Measurements from ENCODE around the gene MYO1D. TPM values are rescaled to one million over a fixed set of nuclear protein-coding genes. Genes with fewer than 3 reads are reported as not detected.
"Not testable (repeated sequence)": the region's sequence is repeated elsewhere in the genome, so short reads cannot be mapped to it uniquely, and the experiment has no call there.

Gene MYO1D
- total RNA-seq, 1 experiment from 2014 or later, result 2.3 TPM

GRCh38 chr17:32742681-32743538, 134.0 kb downstream of the MYO1D start:
- H3K4me1 ChIP-seq, result no peaks in the 10 kb centered on the region
- no peaks in the 10 kb centered on the region for H3K36me3 ChIP-seq
- no peak for DNase-seq
- no peak overlapping the region for H3K27ac ChIP-seq
- no peaks in the 10 kb centered on the region for H3K27me3 ChIP-seq
- no peak overlapping the region for H3K4me3 ChIP-seq
- no peaks in the 10 kb centered on the region for H3K9me3 ChIP-seq (replicated peaks)

GRCh38 chr17:32741381-32741780, 135.5 kb downstream of the MYO1D start:
- H3K4me3 ChIP-seq, result no peak overlapping the region
- no peak for DNase-seq
- H3K4me1 ChIP-seq, result no peaks in the 10 kb centered on the region
- no peak overlapping the region for H3K27ac ChIP-seq
- H3K9me3 ChIP-seq (replicated peaks), result no peaks in the 10 kb centered on the region
- no peaks in the 10 kb centered on the region for H3K36me3 ChIP-seq
- H3K27me3 ChIP-seq, result no peaks in the 10 kb centered on the region

GRCh38 chr17:32739722-32740121, 137.2 kb downstream of the MYO1D start:
- H3K9me3 ChIP-seq (replicated peaks), result no peaks in the 10 kb centered on the region
- DNase-seq, result no peak
- H3K27me3 ChIP-seq, result no peaks in the 10 kb centered on the region
- no peak overlapping the region for H3K27ac ChIP-seq
- no peak overlapping the region for H3K4me3 ChIP-seq
- no peaks in the 10 kb centered on the region for H3K4me1 ChIP-seq
- H3K36me3 ChIP-seq, result no peaks in the 10 kb centered on the region

- H3K27me3 ChIP-seq; H3K36me3 ChIP-seq; H3K4me3 ChIP-seq; H3K27ac ChIP-seq; H3K9me3 ChIP-seq (replicated peaks); DNase-seq; H3K4me1 ChIP-seq: not testable (repeated sequence)
These were observed 137.8 kb downstream of the MYO1D start for GRCh38 chr17:32739151-32739550.

GRCh38 chr17:32733401-32733800, 143.5 kb downstream of the MYO1D start:
- no peak for DNase-seq
- no peak overlapping the region for H3K27ac ChIP-seq
- H3K36me3 ChIP-seq, result no peaks in the 10 kb centered on the region
- H3K4me1 ChIP-seq, result no peaks in the 10 kb centered on the region
- H3K4me3 ChIP-seq, result no peak overlapping the region
- H3K27me3 ChIP-seq, result no peaks in the 10 kb centered on the region; the same call in 1 of the 2 replicates
- H3K9me3 ChIP-seq (replicated peaks), result no peaks in the 10 kb centered on the region

GRCh38 chr17:32732900-32733299, 144.0 kb downstream of the MYO1D start:
- no peak for DNase-seq
- H3K36me3 ChIP-seq, result no peaks in the 10 kb centered on the region
- H3K27me3 ChIP-seq, result no peaks in the 10 kb centered on the region; the same call in 1 of the 2 replicates
- H3K27ac ChIP-seq, result no peak overlapping the region
- H3K4me3 ChIP-seq, result no peak overlapping the region
- no peaks in the 10 kb centered on the region for H3K9me3 ChIP-seq (replicated peaks)
- H3K4me1 ChIP-seq, result no peaks in the 10 kb centered on the region

GRCh38 chr17:32732296-32732642, 144.7 kb downstream of the MYO1D start:
- Histone ChIP-seq H3K36me3 (no peaks in the 10 kb centered on the region), H3K9me3 (replicated peaks) (no peaks in the 10 kb centered on the region), H3K27ac (no peak overlapping the region), H3K27me3 (no peaks in the 10 kb centered on the region; the same call in 1 of the 2 replicates), H3K4me3 (no peak overlapping the region), H3K4me1 (no peaks in the 10 kb centered on the region)
- DNase-seq, result no peak

- Histone ChIP-seq H3K36me3 (no peaks in the 10 kb centered on the region), H3K4me1 (no peaks in the 10 kb centered on the region), H3K4me3 (no peak overlapping the region), H3K27ac (no peak overlapping the region), H3K9me3 (replicated peaks) (no peaks in the 10 kb centered on the region), H3K27me3 (no peaks in the 10 kb centered on the region; the same call in 1 of the 2 replicates)
- peak in 1 of 2 experiments; percentile 14 for DNase-seq
These were observed 145.2 kb downstream of the MYO1D start for GRCh38 chr17:32731556-32732295.

GRCh38 chr17:32727681-32728080, 149.2 kb downstream of the MYO1D start:
- H3K27me3 ChIP-seq, result no peaks in the 10 kb centered on the region
- H3K4me1 ChIP-seq, result peaks cover 12% of the 10 kb centered on the region
- peaks cover 4% of the 10 kb centered on the region; the same call in 1 of the 2 replicates for H3K9me3 ChIP-seq (replicated peaks)
- no peak overlapping the region for H3K4me3 ChIP-seq
- no peak overlapping the region for H3K27ac ChIP-seq
- no peak for DNase-seq
- no peaks in the 10 kb centered on the region for H3K36me3 ChIP-seq

GRCh38 chr17:32725697-32726096, 151.2 kb downstream of the MYO1D start:
- H3K36me3 ChIP-seq, result no peaks in the 10 kb centered on the region
- H3K27ac ChIP-seq, result no peak overlapping the region
- no peaks in the 10 kb centered on the region for H3K27me3 ChIP-seq
- no peak overlapping the region for H3K4me3 ChIP-seq
- H3K9me3 ChIP-seq (replicated peaks), result peaks cover 9% of the 10 kb centered on the region; the same call in 1 of the 2 replicates
- no peak for DNase-seq
- H3K4me1 ChIP-seq, result peaks cover 12% of the 10 kb centered on the region

GRCh38 chr17:32723310-32723955, 153.5 kb downstream of the MYO1D start:
- H3K36me3 ChIP-seq, result no peaks in the 10 kb centered on the region
- H3K27me3 ChIP-seq, result no peaks in the 10 kb centered on the region
- H3K9me3 ChIP-seq (replicated peaks), result peaks cover 9% of the 10 kb centered on the region; the same call in 1 of the 2 replicates
- DNase-seq, result peak; percentile 53 to 65
- no peak overlapping the region for H3K4me3 ChIP-seq
- H3K27ac ChIP-seq, result peak overlapping the region; percentile 34
- H3K4me1 ChIP-seq, result peaks cover 12% of the 10 kb centered on the region

GRCh38 chr17:32722733-32723132, 154.2 kb downstream of the MYO1D start:
- H3K27me3 ChIP-seq, result no peaks in the 10 kb centered on the region
- peaks cover 9% of the 10 kb centered on the region; the same call in 1 of the 2 replicates for H3K9me3 ChIP-seq (replicated peaks)
- H3K4me1 ChIP-seq, result peaks cover 12% of the 10 kb centered on the region
- H3K4me3 ChIP-seq, result no peak overlapping the region
- H3K27ac ChIP-seq, result no peak overlapping the region
- no peak for DNase-seq
- no peaks in the 10 kb centered on the region for H3K36me3 ChIP-seq

GRCh38 chr17:32720671-32721070, 156.3 kb downstream of the MYO1D start:
- Histone ChIP-seq H3K27ac (no peak overlapping the region), H3K4me3 (no peak overlapping the region), H3K9me3 (replicated peaks) (peaks cover 7% of the 10 kb centered on the region; the same call in 1 of the 2 replicates), H3K27me3 (no peaks in the 10 kb centered on the region), H3K36me3 (no peaks in the 10 kb centered on the region), H3K4me1 (peaks cover 12% of the 10 kb centered on the region)
- DNase-seq, result no peak

GRCh38 chr17:32719689-32720088, 157.2 kb downstream of the MYO1D start:
- H3K27ac ChIP-seq, result no peak overlapping the region
- peaks cover 12% of the 10 kb centered on the region for H3K4me1 ChIP-seq
- H3K4me3 ChIP-seq, result no peak overlapping the region
- 0 out of 2 replicates have a peak, but pooled peaks cover 5% of the 10 kb centered on the region for H3K9me3 ChIP-seq (replicated peaks)
- H3K27me3 ChIP-seq, result no peaks in the 10 kb centered on the region
- H3K36me3 ChIP-seq, result no peaks in the 10 kb centered on the region
- DNase-seq, result no peak

GRCh38 chr17:32714922-32715321, 162.0 kb downstream of the MYO1D start:
- DNase-seq; H3K27me3 ChIP-seq; H3K4me1 ChIP-seq; H3K36me3 ChIP-seq; H3K27ac ChIP-seq; H3K9me3 ChIP-seq (replicated peaks); H3K4me3 ChIP-seq: not testable (repeated sequence)

Data from SJCRH30 (cell line).